Effector memory CD4-positive, alpha-beta T cell (primary cell): ENCODE data around the gene MPRIP.

ENCODE experiments used
- DNase-seq, 3 donors: peaks; one replicate each; pipeline ENCODE4 v3.0.0-alpha.2; 2020
- H3K27ac ChIP-seq: 2 replicates; pipeline ENCODE4 v1.7.0; 2013; ENCODE audit warnings: mild to moderate bottlenecking, low read length, moderate library complexity; ENCODE audit not compliant: insufficient read depth, poor library complexity, severe bottlenecking
- H3K27me3 ChIP-seq: replicated peaks from 2 replicates; pipeline ENCODE4 v1.7.0; 2013; ENCODE audit warnings: mild to moderate bottlenecking, low read length; ENCODE audit not compliant: insufficient read depth, control insufficient read depth, poor library complexity, severe bottlenecking
- H3K36me3 ChIP-seq: 2 replicates; pipeline ENCODE4 v1.7.0; 2013; ENCODE audit warnings: mild to moderate bottlenecking, low read length, moderate library complexity; ENCODE audit not compliant: control insufficient read depth, insufficient read depth
- H3K4me1 ChIP-seq: 2 replicates; pipeline ENCODE4 v1.7.0; 2013; ENCODE audit warnings: low read length, mild to moderate bottlenecking; ENCODE audit not compliant: control insufficient read depth, insufficient read depth, poor library complexity, severe bottlenecking
- H3K4me3 ChIP-seq: 2 replicates; pipeline ENCODE4 v1.7.0; 2013; ENCODE audit warnings: low read length, low read depth, mild to moderate bottlenecking; ENCODE audit not compliant: insufficient read depth, poor library complexity, severe bottlenecking
- H3K9me3 ChIP-seq: 2 replicates; pipeline ENCODE4 v1.7.0; 2013; ENCODE audit warnings: mild to moderate bottlenecking, low read length, moderate library complexity; ENCODE audit not compliant: control insufficient read depth

The MPRIP gene

DNA sequence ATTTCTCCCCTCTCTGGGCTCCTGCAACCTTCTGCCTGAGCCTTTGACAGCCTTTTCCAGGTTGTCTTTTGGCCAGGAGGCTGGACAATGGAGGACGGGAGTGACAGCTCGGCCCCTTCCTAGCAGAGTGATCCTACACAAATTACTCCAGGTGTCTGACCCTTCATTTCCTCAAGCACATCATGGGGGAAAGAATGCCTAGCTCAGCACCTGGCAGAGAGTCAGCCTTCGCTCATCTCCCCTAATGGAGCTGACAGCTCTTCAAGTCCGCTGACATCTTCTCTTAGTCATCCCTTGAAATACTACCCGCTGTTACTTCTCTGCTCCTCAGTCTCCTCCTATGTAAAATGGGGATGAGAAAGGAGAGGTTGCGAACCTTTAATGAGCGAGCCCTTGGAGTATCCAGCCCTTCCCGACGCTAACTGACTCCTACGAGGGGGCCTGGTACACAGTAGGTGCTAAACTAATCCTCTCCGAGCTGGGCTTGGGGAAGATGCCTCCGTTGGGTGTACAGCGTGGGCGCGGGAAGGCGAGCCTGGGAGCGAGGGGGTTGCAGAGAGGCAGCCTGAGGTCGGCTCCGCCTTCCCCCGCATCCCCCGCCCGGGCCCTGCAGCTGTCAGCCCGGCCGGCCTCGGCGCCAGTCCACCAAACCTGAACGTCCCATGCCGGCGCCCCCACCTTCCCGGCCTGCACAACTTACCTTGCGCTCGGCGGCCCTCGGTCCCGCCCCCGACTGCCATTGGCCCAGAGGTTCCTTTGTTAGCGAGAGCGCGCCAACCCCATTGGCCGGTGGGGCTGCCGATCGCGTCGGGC, 480 bp upstream of the MPRIP start:
- H3K27ac ChIP-seq: peak overlapping the region; percentile 46
- peaks cover 28% of the 10 kb centered on the region for H3K4me1 ChIP-seq

DNA sequence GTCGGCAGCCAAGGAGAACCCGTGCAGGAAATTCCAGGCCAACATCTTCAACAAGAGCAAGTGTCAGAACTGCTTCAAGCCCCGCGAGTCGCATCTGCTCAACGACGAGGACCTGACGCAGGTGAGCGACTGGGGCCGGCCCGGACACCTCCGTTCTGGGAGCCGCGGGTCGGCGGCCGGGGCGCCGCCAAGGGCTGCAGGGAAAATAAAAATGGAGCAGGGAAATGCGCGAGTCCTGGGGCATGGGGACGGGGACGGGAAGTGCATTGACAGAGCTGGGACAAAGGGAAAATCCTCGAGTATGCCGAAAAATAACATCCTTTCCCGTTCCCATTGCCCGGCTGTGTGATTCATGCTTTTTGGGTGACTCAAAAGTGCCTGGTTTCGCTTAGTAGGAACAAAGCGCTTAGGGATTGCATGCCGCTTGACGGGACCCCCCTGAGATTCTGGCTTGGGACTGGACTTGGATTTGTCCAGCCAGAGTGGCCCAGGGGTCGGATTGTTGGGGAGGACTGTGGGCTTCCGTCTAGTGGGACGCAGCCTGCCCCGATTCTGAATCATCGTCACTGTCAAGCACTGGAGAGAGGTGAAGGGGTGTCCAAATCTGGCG, 699 bp downstream of the MPRIP start:
- peak overlapping the region; percentile 74 for H3K4me3 ChIP-seq
- peak overlapping the region; percentile 61 for H3K27ac ChIP-seq
- no peaks in the 10 kb centered on the region for H3K36me3 ChIP-seq
- no peaks in the 10 kb centered on the region for H3K9me3 ChIP-seq
- H3K27me3 ChIP-seq: no peaks in the 10 kb centered on the region
- peaks cover 28% of the 10 kb centered on the region for H3K4me1 ChIP-seq
- DNase-seq: no peak

More for the DNA sequence above, 480 bp upstream of the MPRIP start:
- Histone ChIP-seq H3K27me3 (no peaks in the 10 kb centered on the region), H3K36me3 (no peaks in the 10 kb centered on the region), H3K9me3 (no peaks in the 10 kb centered on the region), H3K4me3 (peak overlapping the region; percentile 54)
- DNase-seq: peak; percentile 89 to 96 (median 95)

DNA sequence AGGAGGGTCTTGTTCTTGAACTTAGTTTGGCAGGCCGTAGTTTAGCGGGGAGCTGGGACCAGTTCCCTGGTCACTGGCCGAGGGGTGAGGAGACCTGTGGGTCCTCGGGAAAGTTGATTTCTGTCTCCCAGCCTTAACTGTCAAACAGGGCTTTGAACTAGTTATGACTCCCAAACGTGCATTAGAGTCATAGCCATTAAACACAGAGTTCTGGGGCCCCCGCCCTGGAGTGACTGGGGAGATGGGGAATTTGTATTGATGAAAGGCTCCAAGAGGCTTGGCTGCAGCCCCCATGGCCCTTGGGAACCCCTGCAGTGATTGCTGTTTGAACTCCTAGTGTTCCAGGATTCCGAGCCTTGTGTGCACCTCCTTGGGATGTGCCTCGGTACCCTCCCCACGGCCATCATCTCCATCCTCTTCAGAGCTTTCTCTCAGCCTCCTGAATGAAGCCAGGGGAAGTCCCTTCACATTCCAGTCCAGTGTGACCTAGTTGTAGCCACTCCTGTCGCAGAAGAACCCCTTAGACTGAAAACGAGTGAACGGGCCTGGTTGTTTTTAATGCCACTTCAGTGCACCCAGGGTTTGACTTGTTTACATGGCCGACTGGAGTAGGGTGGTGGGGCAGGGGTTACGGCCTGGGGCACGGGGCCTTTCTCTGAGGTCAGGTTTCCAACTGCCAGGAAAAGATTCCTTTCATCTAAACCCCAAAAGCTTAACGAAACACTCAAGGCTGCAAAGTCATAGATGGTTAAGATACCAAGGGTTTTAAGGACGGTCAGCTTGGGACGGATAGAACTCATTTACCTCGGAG, 1.4 kb downstream of the MPRIP start:
- Histone ChIP-seq H3K36me3 (no peaks in the 10 kb centered on the region), H3K27me3 (no peaks in the 10 kb centered on the region), H3K9me3 (no peaks in the 10 kb centered on the region), H3K4me3 (peak overlapping the region; percentile 74), H3K27ac (peak overlapping the region; percentile 61), H3K4me1 (peaks cover 28% of the 10 kb centered on the region)
- DNase-seq: no peak

DNA sequence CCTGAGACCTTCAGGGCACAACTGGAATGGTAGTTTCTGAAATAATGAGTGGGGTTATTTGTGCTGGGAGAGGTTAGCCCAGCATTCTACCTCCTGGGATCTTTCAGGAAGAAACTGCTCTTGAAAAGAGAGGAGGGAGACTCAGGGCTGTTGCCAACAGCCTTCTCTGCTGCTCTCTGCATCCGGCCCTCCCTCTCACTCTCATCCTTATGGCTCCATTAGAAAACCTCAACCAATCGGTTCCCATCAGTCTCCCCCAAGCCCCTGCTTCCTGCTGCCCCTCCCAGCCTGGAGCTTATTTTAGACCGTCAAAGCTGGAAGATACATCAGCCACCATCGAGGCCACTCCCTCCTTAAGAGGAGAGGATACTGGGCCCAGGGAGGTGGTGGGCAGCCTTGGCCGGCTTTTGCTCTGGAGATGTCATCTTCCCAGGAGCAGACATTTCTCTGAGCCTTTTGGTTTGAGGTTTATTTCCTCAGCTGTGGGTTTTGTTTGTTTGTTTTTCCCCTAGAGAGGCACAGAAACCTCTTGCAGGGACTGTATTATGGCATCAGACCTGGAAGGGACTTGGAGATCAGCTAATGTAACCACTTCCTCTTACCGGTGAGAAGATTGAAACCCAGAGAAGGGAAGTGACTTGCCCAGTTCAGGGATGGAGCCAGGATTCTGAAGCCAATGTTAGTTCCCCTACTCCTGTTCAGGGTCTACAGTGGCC, 2.7 kb downstream of the MPRIP start:
- Histone ChIP-seq H3K4me1 (peaks cover 28% of the 10 kb centered on the region), H3K9me3 (no peaks in the 10 kb centered on the region), H3K27ac (peak overlapping the region; percentile 61), H3K27me3 (no peaks in the 10 kb centered on the region), H3K36me3 (no peaks in the 10 kb centered on the region), H3K4me3 (peak overlapping the region; percentile 74)
- no peak for DNase-seq

DNA sequence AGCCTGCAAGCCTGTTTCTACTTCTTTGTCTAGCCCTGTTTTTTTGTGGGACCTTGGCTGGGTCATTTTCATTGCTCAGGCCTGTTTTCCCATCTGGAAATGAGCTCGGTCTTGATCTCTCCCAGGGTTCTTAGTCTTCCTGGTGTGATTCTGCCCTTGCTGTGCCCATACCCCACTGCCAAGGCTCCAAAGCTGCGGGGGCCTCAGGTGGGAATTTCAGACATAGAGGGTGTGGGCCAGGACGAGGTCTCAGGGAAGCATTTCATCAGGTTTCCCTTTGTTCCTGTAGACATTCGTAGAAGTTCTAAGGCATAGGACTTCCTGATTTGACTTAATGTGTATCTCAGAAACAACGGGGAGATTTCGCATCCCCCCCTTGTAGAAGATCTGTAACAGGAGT, 5.8 kb downstream of the MPRIP start:
- peaks cover 41% of the 10 kb centered on the region for H3K4me1 ChIP-seq
- H3K27ac ChIP-seq: no peak overlapping the region
- H3K9me3 ChIP-seq: no peaks in the 10 kb centered on the region
- no peak for DNase-seq
- H3K4me3 ChIP-seq: no peak overlapping the region
- no peaks in the 10 kb centered on the region for H3K27me3 ChIP-seq
- H3K36me3 ChIP-seq: no peaks in the 10 kb centered on the region

DNA sequence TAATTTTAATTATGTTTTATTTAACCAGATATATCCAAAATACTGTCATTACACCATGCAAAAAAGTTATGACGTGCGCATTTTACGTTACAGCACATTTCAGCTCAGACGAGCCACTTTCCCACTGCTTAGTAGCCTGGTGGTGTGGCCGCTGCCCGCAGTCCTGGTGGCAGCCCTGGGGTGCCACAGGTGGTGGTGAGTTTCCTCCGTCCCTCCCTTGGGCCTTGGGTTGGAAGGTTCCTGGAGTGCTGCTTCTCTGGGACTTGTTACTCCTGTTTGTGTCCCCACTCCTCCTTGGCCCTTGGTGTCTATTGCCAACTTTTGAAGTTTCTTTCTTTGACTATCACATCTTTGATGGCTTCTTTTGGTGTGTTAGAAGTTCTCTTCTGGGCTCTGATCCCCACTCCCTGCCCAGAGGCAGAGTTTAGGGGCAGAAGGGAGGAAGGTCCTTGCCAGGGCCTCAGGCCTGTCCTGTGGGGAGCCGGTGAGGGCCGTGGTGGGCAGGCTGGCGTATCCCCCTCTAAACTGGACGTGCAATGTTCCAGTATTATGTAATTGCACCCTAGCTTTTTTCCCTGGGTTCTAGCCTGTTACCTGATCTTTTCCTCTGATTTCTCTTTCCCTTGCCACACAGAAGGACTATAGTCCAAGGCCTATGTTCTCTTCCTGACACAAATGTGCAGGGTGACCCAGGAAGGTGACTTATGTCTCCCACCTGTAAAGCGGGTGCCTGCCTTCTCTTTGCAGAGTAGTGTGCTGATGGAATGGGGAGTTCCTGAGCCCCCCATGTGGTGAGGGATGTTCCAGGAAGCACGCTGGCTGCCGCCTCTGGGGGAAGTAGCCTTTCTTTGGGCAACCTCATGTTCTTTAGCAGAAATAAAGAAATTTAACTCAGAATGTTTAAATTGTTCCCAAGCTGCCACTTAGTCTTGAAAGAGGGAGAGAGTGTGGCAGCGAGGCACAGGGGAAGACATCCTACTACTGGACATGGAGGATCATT, 8.4 kb downstream of the MPRIP start:
- Histone ChIP-seq H3K27ac (no peak overlapping the region), H3K36me3 (no peaks in the 10 kb centered on the region), H3K27me3 (no peaks in the 10 kb centered on the region), H3K9me3 (no peaks in the 10 kb centered on the region), H3K4me1 (peaks cover 24% of the 10 kb centered on the region), H3K4me3 (no peak overlapping the region)
- no peak for DNase-seq

DNA sequence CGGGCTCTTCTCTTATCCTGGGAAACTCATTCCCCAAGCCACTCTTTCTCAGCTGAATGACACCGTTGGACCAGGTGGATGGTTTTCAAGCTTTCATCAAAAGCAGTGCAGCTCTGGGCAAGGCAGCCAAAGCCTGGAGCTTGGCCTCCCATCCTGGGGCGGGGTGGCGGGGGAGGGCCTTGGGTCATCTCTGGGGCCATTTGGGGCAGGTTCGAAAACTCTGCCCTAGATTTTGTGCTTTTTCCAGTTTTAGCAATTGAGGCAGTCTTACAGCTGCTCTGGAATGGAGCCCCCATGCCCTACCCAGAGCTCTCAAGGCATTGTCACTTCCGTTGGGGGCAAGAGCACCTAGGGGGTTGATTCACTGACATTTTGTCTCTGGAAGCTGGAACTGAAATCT, 9.1 kb downstream of the MPRIP start:
- no peak overlapping the region for H3K4me3 ChIP-seq
- no peak overlapping the region for H3K27ac ChIP-seq
- DNase-seq: no peak
- H3K36me3 ChIP-seq: no peaks in the 10 kb centered on the region
- peaks cover 24% of the 10 kb centered on the region for H3K4me1 ChIP-seq
- H3K9me3 ChIP-seq: no peaks in the 10 kb centered on the region
- no peaks in the 10 kb centered on the region for H3K27me3 ChIP-seq

DNA sequence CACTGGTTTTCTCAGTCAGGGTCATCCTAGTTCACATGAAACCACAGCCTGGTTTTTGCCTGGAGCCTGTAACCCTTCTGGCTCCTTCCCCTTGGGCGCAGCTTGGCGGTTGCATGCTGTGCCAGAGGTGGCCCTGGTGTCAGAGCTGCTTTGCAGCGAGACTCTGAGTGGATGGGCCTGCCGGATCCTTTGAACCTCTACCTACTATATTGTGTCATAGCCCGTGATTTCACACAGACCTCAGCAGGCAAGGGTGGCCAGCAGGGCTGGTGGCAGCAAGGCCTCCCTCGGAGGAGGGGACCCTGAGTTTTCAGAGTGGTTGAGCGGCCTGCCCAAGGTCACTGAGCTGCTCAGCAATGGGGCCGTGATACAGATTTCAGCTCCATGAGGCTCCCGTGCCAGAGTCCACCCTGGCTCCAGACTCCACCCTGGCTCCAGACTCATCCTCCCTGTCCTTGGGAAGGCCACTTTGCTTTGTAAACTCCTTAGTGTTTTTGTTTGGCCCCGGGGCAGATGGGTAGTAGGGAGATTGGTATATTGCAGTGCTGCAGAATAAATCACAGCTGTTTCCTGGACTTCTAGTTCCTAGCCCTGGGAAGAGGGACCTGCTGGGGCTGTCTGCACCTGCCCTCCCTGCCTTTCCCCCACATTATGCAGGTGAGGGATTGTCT, 9.7 kb downstream of the MPRIP start:
- DNase-seq: no peak
- H3K4me1 ChIP-seq: peaks cover 24% of the 10 kb centered on the region
- H3K27ac ChIP-seq: no peak overlapping the region
- H3K36me3 ChIP-seq: no peaks in the 10 kb centered on the region
- H3K9me3 ChIP-seq: no peaks in the 10 kb centered on the region
- no peaks in the 10 kb centered on the region for H3K27me3 ChIP-seq
- H3K4me3 ChIP-seq: no peak overlapping the region
